Measurements from ENCODE around the gene DCDC2C.
A peak's percentile ranks its signal among the peaks of the same experiment; 100 is the strongest.
"Not testable (repeated sequence)": the region's sequence is repeated elsewhere in the genome, so short reads cannot be mapped to it uniquely, and the experiment has no call there.

The DCDC2C gene

DNA sequence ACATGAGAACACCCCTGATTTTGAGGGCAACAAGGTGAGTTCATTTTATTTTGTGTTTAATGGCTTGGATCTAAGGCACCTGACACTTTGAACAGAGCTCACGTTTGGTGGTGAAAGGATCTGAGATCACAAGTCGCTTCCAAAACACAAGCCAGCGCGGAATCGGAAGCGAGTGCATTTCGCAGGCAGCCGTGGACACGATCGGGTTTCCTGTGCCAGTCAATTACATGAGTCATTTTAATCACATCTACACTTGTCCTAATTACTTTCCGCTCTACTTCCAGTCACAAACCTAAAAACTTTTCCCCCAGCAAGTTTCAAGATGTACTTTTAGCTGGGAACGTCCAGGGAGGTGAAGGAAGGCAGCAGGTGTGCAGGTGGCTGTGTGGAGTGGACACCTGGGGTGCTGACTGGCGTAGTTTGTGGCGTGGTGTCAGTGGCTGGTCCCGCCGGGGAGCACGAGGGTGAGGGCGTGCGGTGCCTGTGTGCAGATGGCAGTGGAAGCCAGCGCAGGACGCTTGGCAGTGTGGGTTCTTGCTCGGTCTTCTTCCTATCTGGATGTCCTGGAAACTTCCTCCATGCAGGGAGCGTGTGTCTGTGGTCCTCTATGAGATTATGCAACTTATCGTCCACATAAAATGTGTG lies 75.6 kb downstream of the DCDC2C start:
- no peak for DNase-seq

- no peak for DNase-seq
Observed at GRCh38 chr2:3779496-3780049, 76.2 kb downstream of the DCDC2C start.

GRCh38 chr2:3780477-3781402 lies 77.4 kb downstream of the DCDC2C start:
- DNase-seq = peak; percentile 75

DNA sequence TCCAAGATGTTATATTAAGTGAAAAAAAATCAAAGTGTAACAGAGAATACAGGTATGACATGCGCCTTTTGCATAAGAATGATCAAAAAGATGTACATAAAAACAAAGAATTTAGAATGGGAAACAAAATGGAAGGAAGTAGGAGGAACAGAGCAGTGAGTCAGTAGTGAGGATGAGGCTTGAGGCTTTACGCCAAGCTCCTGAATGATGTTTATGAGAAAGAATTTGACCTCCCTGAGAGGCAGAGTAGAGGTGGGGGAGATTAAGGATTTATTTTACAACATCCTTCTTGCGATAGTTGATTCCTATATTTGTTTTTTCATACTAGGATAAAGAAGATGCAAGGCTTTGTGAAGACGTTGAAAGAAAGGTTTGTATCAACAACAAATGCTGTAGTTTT lies 81.4 kb downstream of the DCDC2C start:
- no peak for DNase-seq

GRCh38 chr2:3785220-3785889 lies 82.0 kb downstream of the DCDC2C start:
- DNase-seq = no peak

DNA sequence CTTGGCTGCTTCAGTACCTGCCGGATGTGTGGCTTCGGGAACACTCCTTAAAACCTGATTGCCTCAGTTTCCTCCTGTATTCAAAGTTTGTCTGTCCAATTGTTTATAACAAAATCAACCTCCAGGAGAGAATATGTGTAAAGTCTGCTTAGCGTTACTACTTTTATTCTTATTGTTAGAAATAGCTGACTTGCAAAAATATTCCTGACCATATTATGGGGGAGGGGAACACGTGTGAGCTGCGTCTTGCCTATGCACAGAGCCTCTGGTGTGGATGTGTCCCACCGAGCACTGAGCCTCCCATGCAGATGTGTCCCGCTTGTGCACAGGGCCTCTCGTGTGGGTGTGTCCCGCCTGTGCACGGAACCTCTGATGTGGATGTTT lies 82.5 kb downstream of the DCDC2C start:
- no peak for DNase-seq

DNA sequence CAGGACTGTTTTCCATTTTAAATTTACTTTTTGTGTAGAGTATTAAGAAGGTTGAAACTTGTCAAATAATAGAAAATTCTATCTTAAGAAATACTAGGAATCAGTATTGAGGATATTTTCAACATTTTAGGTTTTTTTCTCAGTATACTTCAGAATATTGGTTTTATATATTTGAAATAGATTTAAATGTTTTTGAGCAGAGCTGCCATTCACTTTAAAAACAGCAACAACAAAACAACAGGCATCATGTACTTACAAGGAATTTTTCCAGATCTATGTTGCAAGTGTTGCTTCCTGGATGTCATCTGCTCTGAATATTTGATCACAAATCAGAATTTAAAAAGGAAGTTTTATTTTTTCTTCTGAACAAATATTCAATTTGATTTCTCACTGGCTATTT lies 84.4 kb downstream of the DCDC2C start:
- DNase-seq = no peak

- no peak for DNase-seq
Observed at GRCh38 chr2:3789256-3789655, 85.9 kb downstream of the DCDC2C start.

- no peak for DNase-seq
Observed at GRCh38 chr2:3793249-3793648, 89.9 kb downstream of the DCDC2C start.

GRCh38 chr2:3801506-3801905 lies 98.1 kb downstream of the DCDC2C start:
- no peak for DNase-seq

DNA sequence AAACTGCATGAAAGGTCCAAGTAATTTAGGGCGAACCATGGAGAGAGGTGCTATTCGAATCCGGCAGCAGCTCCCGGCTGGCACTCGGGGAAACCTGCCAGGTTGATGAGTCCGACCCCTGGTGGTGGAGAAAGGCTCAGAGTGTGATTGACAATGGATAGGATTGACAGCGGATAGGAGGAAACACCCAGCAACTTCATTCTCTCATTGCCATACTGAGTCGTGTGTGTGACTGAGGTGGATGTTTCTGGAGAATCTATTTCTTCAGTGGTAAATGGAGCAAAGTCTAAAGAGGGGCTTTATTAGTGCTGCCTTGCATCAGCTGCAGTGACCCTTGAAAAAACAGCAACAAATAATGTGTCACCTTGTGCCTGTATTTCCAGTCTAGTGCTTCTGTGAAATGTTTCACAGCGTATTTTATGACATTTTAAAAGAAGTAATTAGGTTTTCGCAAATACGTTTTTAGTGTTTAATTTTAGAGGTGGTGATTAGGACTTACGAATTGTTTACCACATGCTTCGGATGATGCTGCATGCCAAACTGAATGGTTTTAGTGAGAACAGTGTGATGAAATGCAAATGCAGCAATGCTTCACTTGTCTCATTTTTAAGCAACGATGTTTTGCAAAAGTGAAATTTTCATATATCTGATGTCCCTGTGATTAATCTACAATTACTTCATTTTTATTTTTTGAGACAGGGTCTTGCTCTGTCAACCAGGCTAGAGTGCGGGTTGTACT lies 102.0 kb downstream of the DCDC2C start:
- no peak for DNase-seq

- no peak for DNase-seq
Observed at GRCh38 chr2:3806168-3806567, 102.8 kb downstream of the DCDC2C start.

GRCh38 chr2:3806730-3807129 lies 103.4 kb downstream of the DCDC2C start:
- DNase-seq = no peak

- DNase-seq = no peak
Observed at GRCh38 chr2:3807853-3808252, 104.5 kb downstream of the DCDC2C start.

- DNase-seq = no peak
Observed at GRCh38 chr2:3814706-3815245, 111.4 kb downstream of the DCDC2C start.

DNA sequence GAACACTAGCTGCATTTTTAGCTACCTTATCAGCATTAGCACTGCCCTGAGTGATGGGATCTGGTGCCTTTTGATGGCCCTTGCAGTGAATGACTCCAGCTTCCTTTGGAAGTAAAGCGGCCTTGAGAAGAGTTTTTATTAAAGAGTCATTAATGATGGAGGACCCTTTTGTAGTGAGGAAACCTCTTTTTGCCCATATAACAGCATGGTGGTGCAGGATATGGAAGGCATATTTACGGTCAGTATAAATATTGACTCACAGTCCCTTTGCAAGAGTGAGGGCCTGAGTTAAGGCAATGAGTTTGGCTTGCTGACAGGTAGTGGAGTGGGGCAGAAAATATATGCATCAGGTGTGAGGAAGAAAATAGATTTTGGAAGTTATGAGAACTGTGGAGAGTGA lies 113.8 kb downstream of the DCDC2C start:
- not testable (repeated sequence) for DNase-seq

GRCh38 chr2:3823748-3824147 lies 120.4 kb downstream of the DCDC2C start:
- no peak for DNase-seq

- DNase-seq = no peak
Observed at GRCh38 chr2:3827673-3828575, 124.5 kb downstream of the DCDC2C start.

DNA sequence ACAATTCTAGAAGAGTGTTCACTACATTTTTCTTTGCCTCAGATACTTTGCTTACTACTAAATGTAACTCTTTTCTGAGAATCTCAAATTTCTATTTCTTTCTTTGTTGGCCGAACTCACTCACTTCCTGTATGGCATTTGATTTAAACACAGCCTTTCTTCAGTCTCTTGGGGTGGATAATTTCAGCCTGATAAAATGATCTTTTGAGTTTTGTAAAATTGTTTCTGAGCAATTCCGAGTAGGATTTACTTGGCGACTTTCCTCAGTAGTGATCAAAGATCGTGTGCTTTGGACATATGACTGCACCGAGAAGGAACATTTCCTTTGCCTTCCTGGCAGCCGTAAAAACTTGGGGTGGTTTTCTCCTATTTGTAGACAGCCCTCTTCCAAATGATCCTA lies 127.4 kb downstream of the DCDC2C start:
- no peak for DNase-seq

GRCh38 chr2:3837086-3837485 lies 133.7 kb downstream of the DCDC2C start:
- DNase-seq = no peak

GRCh38 chr2:3838348-3838747 lies 135.0 kb downstream of the DCDC2C start:
- no peak for DNase-seq

All from activated effector memory CD4-positive, alpha-beta T cell treated with anti-CD3 and anti-CD28 coated beads, Interleukin-2, amount 50 U/mL, for 16 hours (primary cell).